ENCODE data around the gene RBPJ. TPM values are rescaled to one million over a fixed set of nuclear protein-coding genes. Genes with fewer than 3 reads are reported as not detected.

The RBPJ gene
- polyA plus RNA-seq, 2 donors = 11.8 to 25.9 TPM

GRCh38 chr4:26365537-26366150 is 44.8 kb downstream of the RBPJ start:
- Histone ChIP-seq H3K27ac (ENCODE audit: low read depth in 2 of 2, low read length in 1 of 2) (no peak overlapping the region), H3K36me3 (ENCODE audit: control insufficient read depth in 2 of 2, insufficient read depth in 2 of 2, low read length in 1 of 2) (no peaks in the 10 kb centered on the region), H3K4me1 (ENCODE audit: control insufficient read depth in 2 of 2, insufficient read depth in 2 of 2, low read length in 1 of 2) (no peaks in the 10 kb centered on the region), H3K27me3 (ENCODE audit: control insufficient read depth in 1 of 2, insufficient read depth in 2 of 2, low read length in 2 of 2) (no peaks in the 10 kb centered on the region), H3K4me3 (ENCODE audit: low read depth in 1 of 2, low read length in 2 of 2) (no peak overlapping the region), H3K9me3 (ENCODE audit: control insufficient read depth in 2 of 2, insufficient read depth in 1 of 2, low read depth in 1 of 2, low read length in 1 of 2) (no peaks in the 10 kb centered on the region)
- 85 to 91% methylated on average over 1 of the region's 1 CpG for WGBS, 2 donors

- H3K4me1 ChIP-seq (ENCODE audit: control insufficient read depth in 2 of 2, insufficient read depth in 2 of 2, low read length in 1 of 2) = peaks cover 0 to 2% of the 10 kb centered on the region in 2 donors
- H3K9me3 ChIP-seq (ENCODE audit: control insufficient read depth in 2 of 2, insufficient read depth in 1 of 2, low read depth in 1 of 2, low read length in 1 of 2) = no peaks in the 10 kb centered on the region
- no peaks in the 10 kb centered on the region for H3K36me3 ChIP-seq (ENCODE audit: control insufficient read depth in 2 of 2, insufficient read depth in 2 of 2, low read length in 1 of 2)
- H3K27ac ChIP-seq (ENCODE audit: low read depth in 2 of 2, low read length in 1 of 2) = no peak overlapping the region
- 54 to 61% methylated on average over 1 of the region's 1 CpG for WGBS, 2 donors
- no peaks in the 10 kb centered on the region for H3K27me3 ChIP-seq (ENCODE audit: control insufficient read depth in 1 of 2, insufficient read depth in 2 of 2, low read length in 2 of 2)
- H3K4me3 ChIP-seq (ENCODE audit: low read depth in 1 of 2, low read length in 2 of 2) = no peak overlapping the region
Measured at GRCh38 chr4:26367811-26368210, 47.0 kb downstream of the RBPJ start.

GRCh38 chr4:26368685-26369084 is 47.9 kb downstream of the RBPJ start:
- H3K4me3 ChIP-seq (ENCODE audit: low read depth in 1 of 2, low read length in 2 of 2) = no peak overlapping the region
- H3K27ac ChIP-seq (ENCODE audit: low read depth in 2 of 2, low read length in 1 of 2) = no peak overlapping the region
- H3K9me3 ChIP-seq (ENCODE audit: control insufficient read depth in 2 of 2, insufficient read depth in 1 of 2, low read depth in 1 of 2, low read length in 1 of 2) = no peaks in the 10 kb centered on the region
- no peaks in the 10 kb centered on the region for H3K27me3 ChIP-seq (ENCODE audit: control insufficient read depth in 1 of 2, insufficient read depth in 2 of 2, low read length in 2 of 2)
- no peaks in the 10 kb centered on the region for H3K36me3 ChIP-seq (ENCODE audit: control insufficient read depth in 2 of 2, insufficient read depth in 2 of 2, low read length in 1 of 2)
- H3K4me1 ChIP-seq (ENCODE audit: control insufficient read depth in 2 of 2, insufficient read depth in 2 of 2, low read length in 1 of 2) = peaks cover 0 to 2% of the 10 kb centered on the region in 2 donors

GRCh38 chr4:26369132-26369531 is 48.3 kb downstream of the RBPJ start:
- no peaks in the 10 kb centered on the region for H3K9me3 ChIP-seq (ENCODE audit: control insufficient read depth in 2 of 2, insufficient read depth in 1 of 2, low read depth in 1 of 2, low read length in 1 of 2)
- 82 to 92% methylated on average over 2 of the region's 2 CpGs for WGBS, 2 donors
- no peak overlapping the region for H3K4me3 ChIP-seq (ENCODE audit: low read depth in 1 of 2, low read length in 2 of 2)
- no peaks in the 10 kb centered on the region for H3K36me3 ChIP-seq (ENCODE audit: control insufficient read depth in 2 of 2, insufficient read depth in 2 of 2, low read length in 1 of 2)
- H3K27me3 ChIP-seq (ENCODE audit: control insufficient read depth in 1 of 2, insufficient read depth in 2 of 2, low read length in 2 of 2) = no peaks in the 10 kb centered on the region
- H3K4me1 ChIP-seq (ENCODE audit: control insufficient read depth in 2 of 2, insufficient read depth in 2 of 2, low read length in 1 of 2) = peaks cover 0 to 2% of the 10 kb centered on the region in 2 donors
- no peak overlapping the region for H3K27ac ChIP-seq (ENCODE audit: low read depth in 2 of 2, low read length in 1 of 2)

- Histone ChIP-seq H3K36me3 (ENCODE audit: control insufficient read depth in 2 of 2, insufficient read depth in 2 of 2, low read length in 1 of 2) (no peaks in the 10 kb centered on the region), H3K27me3 (ENCODE audit: control insufficient read depth in 1 of 2, insufficient read depth in 2 of 2, low read length in 2 of 2) (no peaks in the 10 kb centered on the region), H3K9me3 (ENCODE audit: control insufficient read depth in 2 of 2, insufficient read depth in 1 of 2, low read depth in 1 of 2, low read length in 1 of 2) (no peaks in the 10 kb centered on the region), H3K4me1 (ENCODE audit: control insufficient read depth in 2 of 2, insufficient read depth in 2 of 2, low read length in 1 of 2) (peaks cover 0 to 2% of the 10 kb centered on the region in 2 donors), H3K27ac (ENCODE audit: low read depth in 2 of 2, low read length in 1 of 2) (no peak overlapping the region), H3K4me3 (ENCODE audit: low read depth in 1 of 2, low read length in 2 of 2) (no peak overlapping the region)
Measured at GRCh38 chr4:26369581-26369980, 48.8 kb downstream of the RBPJ start.

GRCh38 chr4:26372076-26372475 is 51.3 kb downstream of the RBPJ start:
- peaks cover 0 to 2% of the 10 kb centered on the region in 2 donors for H3K4me1 ChIP-seq (ENCODE audit: control insufficient read depth in 2 of 2, insufficient read depth in 2 of 2, low read length in 1 of 2)
- WGBS, 2 donors = 92 to 93% methylated on average over 3 of the region's 3 CpGs

GRCh38 chr4:26372525-26373172 is 51.8 kb downstream of the RBPJ start:
- peaks cover 0 to 2% of the 10 kb centered on the region in 2 donors for H3K4me1 ChIP-seq (ENCODE audit: control insufficient read depth in 2 of 2, insufficient read depth in 2 of 2, low read length in 1 of 2)
- no peak overlapping the region for H3K27ac ChIP-seq (ENCODE audit: low read depth in 2 of 2, low read length in 1 of 2)

More at GRCh38 chr4:26372076-26372475, 51.3 kb downstream of the RBPJ start:
- H3K9me3 ChIP-seq (ENCODE audit: control insufficient read depth in 2 of 2, insufficient read depth in 1 of 2, low read depth in 1 of 2, low read length in 1 of 2) = no peaks in the 10 kb centered on the region
- H3K27ac ChIP-seq (ENCODE audit: low read depth in 2 of 2, low read length in 1 of 2) = no peak overlapping the region
- H3K4me3 ChIP-seq (ENCODE audit: low read depth in 1 of 2, low read length in 2 of 2) = no peak overlapping the region
- no peaks in the 10 kb centered on the region for H3K36me3 ChIP-seq (ENCODE audit: control insufficient read depth in 2 of 2, insufficient read depth in 2 of 2, low read length in 1 of 2)
- H3K27me3 ChIP-seq (ENCODE audit: control insufficient read depth in 1 of 2, insufficient read depth in 2 of 2, low read length in 2 of 2) = no peaks in the 10 kb centered on the region

GRCh38 chr4:26375551-26375950 is 54.7 kb downstream of the RBPJ start:
- Histone ChIP-seq H3K4me1 (ENCODE audit: control insufficient read depth in 2 of 2, insufficient read depth in 2 of 2, low read length in 1 of 2) (peaks cover 0 to 2% of the 10 kb centered on the region in 2 donors), H3K36me3 (ENCODE audit: control insufficient read depth in 2 of 2, insufficient read depth in 2 of 2, low read length in 1 of 2) (no peaks in the 10 kb centered on the region), H3K27me3 (ENCODE audit: control insufficient read depth in 1 of 2, insufficient read depth in 2 of 2, low read length in 2 of 2) (no peaks in the 10 kb centered on the region), H3K27ac (ENCODE audit: low read depth in 2 of 2, low read length in 1 of 2) (no peak overlapping the region), H3K4me3 (ENCODE audit: low read depth in 1 of 2, low read length in 2 of 2) (no peak overlapping the region), H3K9me3 (ENCODE audit: control insufficient read depth in 2 of 2, insufficient read depth in 1 of 2, low read depth in 1 of 2, low read length in 1 of 2) (no peaks in the 10 kb centered on the region)
- WGBS, 2 donors = 88 to 91% methylated on average over 6 of the region's 6 CpGs

More at GRCh38 chr4:26372525-26373172, 51.8 kb downstream of the RBPJ start:
- Histone ChIP-seq H3K36me3 (ENCODE audit: control insufficient read depth in 2 of 2, insufficient read depth in 2 of 2, low read length in 1 of 2) (no peaks in the 10 kb centered on the region), H3K27me3 (ENCODE audit: control insufficient read depth in 1 of 2, insufficient read depth in 2 of 2, low read length in 2 of 2) (no peaks in the 10 kb centered on the region), H3K9me3 (ENCODE audit: control insufficient read depth in 2 of 2, insufficient read depth in 1 of 2, low read depth in 1 of 2, low read length in 1 of 2) (no peaks in the 10 kb centered on the region), H3K4me3 (ENCODE audit: low read depth in 1 of 2, low read length in 2 of 2) (no peak overlapping the region)
- WGBS, 2 donors = 28 to 32% methylated on average over 5 of the region's 5 CpGs

- WGBS, 2 donors = 76 to 78% methylated on average over 4 of the region's 4 CpGs
- Histone ChIP-seq H3K4me1 (ENCODE audit: control insufficient read depth in 2 of 2, insufficient read depth in 2 of 2, low read length in 1 of 2) (peaks cover 0 to 2% of the 10 kb centered on the region in 2 donors), H3K36me3 (ENCODE audit: control insufficient read depth in 2 of 2, insufficient read depth in 2 of 2, low read length in 1 of 2) (no peaks in the 10 kb centered on the region), H3K9me3 (ENCODE audit: control insufficient read depth in 2 of 2, insufficient read depth in 1 of 2, low read depth in 1 of 2, low read length in 1 of 2) (no peaks in the 10 kb centered on the region), H3K4me3 (ENCODE audit: low read depth in 1 of 2, low read length in 2 of 2) (no peak overlapping the region), H3K27ac (ENCODE audit: low read depth in 2 of 2, low read length in 1 of 2) (no peak overlapping the region), H3K27me3 (ENCODE audit: control insufficient read depth in 1 of 2, insufficient read depth in 2 of 2, low read length in 2 of 2) (no peaks in the 10 kb centered on the region)
Measured at GRCh38 chr4:26377328-26378311, 56.8 kb downstream of the RBPJ start.

Measured in esophagus (tissue), 2 donors.